ENCODE data around the gene HECTD1.

- TF ChIP-seq CTCF (IDR thresholded peaks at IDR 0.05 in 4 of 5, conservative IDR thresholded peaks at IDR 0.05 in 1 of 5) (no peak), POLR2A (IDR thresholded peaks at IDR 0.05) (no peak)
Measured at GRCh38 chr14:31223331-31223730, 15.7 kb upstream of the HECTD1 start.
